Measurements from ENCODE around the gene COL5A1.

The COL5A1 gene

GRCh38 chr9:134662143-134662876, 20.7 kb downstream of the COL5A1 start:
- TF ChIP-seq EZH2 (IDR thresholded peaks at IDR 0.05; ENCODE audit: borderline replicate concordance, low read depth, low read length, severe bottlenecking) = no peak
- TF ChIP-seq, protein P1, sequence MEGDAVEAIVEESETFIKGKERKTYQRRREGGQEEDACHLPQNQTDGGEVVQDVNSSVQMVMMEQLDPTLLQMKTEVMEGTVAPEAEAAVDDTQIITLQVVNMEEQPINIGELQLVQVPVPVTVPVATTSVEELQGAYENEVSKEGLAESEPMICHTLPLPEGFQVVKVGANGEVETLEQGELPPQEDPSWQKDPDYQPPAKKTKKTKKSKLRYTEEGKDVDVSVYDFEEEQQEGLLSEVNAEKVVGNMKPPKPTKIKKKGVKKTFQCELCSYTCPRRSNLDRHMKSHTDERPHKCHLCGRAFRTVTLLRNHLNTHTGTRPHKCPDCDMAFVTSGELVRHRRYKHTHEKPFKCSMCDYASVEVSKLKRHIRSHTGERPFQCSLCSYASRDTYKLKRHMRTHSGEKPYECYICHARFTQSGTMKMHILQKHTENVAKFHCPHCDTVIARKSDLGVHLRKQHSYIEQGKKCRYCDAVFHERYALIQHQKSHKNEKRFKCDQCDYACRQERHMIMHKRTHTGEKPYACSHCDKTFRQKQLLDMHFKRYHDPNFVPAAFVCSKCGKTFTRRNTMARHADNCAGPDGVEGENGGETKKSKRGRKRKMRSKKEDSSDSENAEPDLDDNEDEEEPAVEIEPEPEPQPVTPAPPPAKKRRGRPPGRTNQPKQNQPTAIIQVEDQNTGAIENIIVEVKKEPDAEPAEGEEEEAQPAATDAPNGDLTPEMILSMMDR (IDR thresholded peaks at IDR 0.05; ENCODE audit: borderline replicate concordance, extremely low read depth, low read length, poor library complexity, severe bottlenecking) = no peak
- H3K79me2 ChIP-seq (ENCODE audit: insufficient read depth, low read length) = no peaks in the 10 kb centered on the region
- no peak overlapping the region for H3K4me2 ChIP-seq (ENCODE audit: insufficient read depth, low read length)
- no peaks in the 10 kb centered on the region for H3K36me3 ChIP-seq (ENCODE audit: insufficient read depth, low read length)
- no peak overlapping the region for H3K27ac ChIP-seq (ENCODE audit: low read length)
- H3K9me3 ChIP-seq (ENCODE audit: insufficient read depth, low read length, severe bottlenecking) = no peaks in the 10 kb centered on the region
- no peaks in the 10 kb centered on the region for H3K4me1 ChIP-seq (ENCODE audit: insufficient read depth, low read length)
- H4K20me1 ChIP-seq (ENCODE audit: insufficient read depth, low read length) = no peaks in the 10 kb centered on the region
- H3K27me3 ChIP-seq (ENCODE audit: insufficient read depth, low read length, poor library complexity) = no peaks in the 10 kb centered on the region
- H2AFZ ChIP-seq (ENCODE audit: low read depth, low read length) = no peak overlapping the region
- no peak for DNase-seq
- no peak for ATAC-seq (ENCODE audit: insufficient read depth, low read depth)
- H3K9ac ChIP-seq (ENCODE audit: low read depth, low read length) = no peak overlapping the region
- H3K4me3 ChIP-seq (ENCODE audit: low read depth in 1 of 2, low read length in 2 of 2) = no peak overlapping the region

DNA sequence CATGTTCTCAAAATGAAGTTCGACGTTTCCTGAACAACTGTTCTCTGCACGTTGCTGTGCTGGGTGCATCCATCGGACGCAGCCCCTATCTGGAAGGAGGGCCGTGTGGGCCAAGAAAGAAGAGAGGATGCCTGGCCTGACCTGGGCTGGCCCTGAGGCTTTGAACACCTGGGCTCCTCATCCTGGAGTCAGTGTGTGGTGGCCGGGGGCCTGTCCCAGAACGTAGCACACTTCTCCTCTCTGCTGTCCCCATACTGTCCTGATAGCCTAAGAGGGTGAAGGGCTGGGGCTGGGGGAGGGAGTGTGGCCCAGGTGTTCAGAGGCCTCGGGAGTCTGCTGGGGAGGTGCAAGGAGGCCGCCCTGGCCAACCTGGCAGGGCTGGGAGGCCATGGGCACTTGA, 21.5 kb downstream of the COL5A1 start:
- H2AFZ ChIP-seq (ENCODE audit: low read depth, low read length) = no peak overlapping the region
- no peaks in the 10 kb centered on the region for H4K20me1 ChIP-seq (ENCODE audit: insufficient read depth, low read length)
- H3K27me3 ChIP-seq (ENCODE audit: insufficient read depth, low read length, poor library complexity) = no peaks in the 10 kb centered on the region
- no peak overlapping the region for H3K4me3 ChIP-seq (ENCODE audit: low read depth in 1 of 2, low read length in 2 of 2)
- ATAC-seq (ENCODE audit: insufficient read depth, low read depth) (no peak), DNase-seq (no peak)
- H3K9ac ChIP-seq (ENCODE audit: low read depth, low read length) = no peak overlapping the region
- H3K9me3 ChIP-seq (ENCODE audit: insufficient read depth, low read length, severe bottlenecking) = no peaks in the 10 kb centered on the region
- H3K27ac ChIP-seq (ENCODE audit: low read length) = no peak overlapping the region
- no peak overlapping the region for H3K4me2 ChIP-seq (ENCODE audit: insufficient read depth, low read length)
- no peaks in the 10 kb centered on the region for H3K79me2 ChIP-seq (ENCODE audit: insufficient read depth, low read length)
- no peaks in the 10 kb centered on the region for H3K36me3 ChIP-seq (ENCODE audit: insufficient read depth, low read length)
- H3K4me1 ChIP-seq (ENCODE audit: insufficient read depth, low read length) = no peaks in the 10 kb centered on the region
- TF ChIP-seq, protein P1 (IDR thresholded peaks at IDR 0.05; ENCODE audit: borderline replicate concordance, extremely low read depth, low read length, poor library complexity, severe bottlenecking) = no peak
- TF ChIP-seq EZH2 (IDR thresholded peaks at IDR 0.05; ENCODE audit: borderline replicate concordance, low read depth, low read length, severe bottlenecking) = no peak

GRCh38 chr9:134663753-134664415, 22.3 kb downstream of the COL5A1 start:
- Histone ChIP-seq H4K20me1 (ENCODE audit: insufficient read depth, low read length) (no peaks in the 10 kb centered on the region), H3K27me3 (ENCODE audit: insufficient read depth, low read length, poor library complexity) (no peaks in the 10 kb centered on the region), H3K27ac (ENCODE audit: low read length) (no peak overlapping the region), H2AFZ (ENCODE audit: low read depth, low read length) (no peak overlapping the region), H3K9me3 (ENCODE audit: insufficient read depth, low read length, severe bottlenecking) (no peaks in the 10 kb centered on the region), H3K4me3 (ENCODE audit: low read depth in 1 of 2, low read length in 2 of 2) (no peak overlapping the region), H3K79me2 (ENCODE audit: insufficient read depth, low read length) (no peaks in the 10 kb centered on the region), H3K4me1 (ENCODE audit: insufficient read depth, low read length) (no peaks in the 10 kb centered on the region), H3K36me3 (ENCODE audit: insufficient read depth, low read length) (no peaks in the 10 kb centered on the region), H3K4me2 (ENCODE audit: insufficient read depth, low read length) (no peak overlapping the region), H3K9ac (ENCODE audit: low read depth, low read length) (no peak overlapping the region)
- ATAC-seq (ENCODE audit: insufficient read depth, low read depth) = no peak
- TF ChIP-seq, protein P1 (IDR thresholded peaks at IDR 0.05; ENCODE audit: borderline replicate concordance, extremely low read depth, low read length, poor library complexity, severe bottlenecking) = no peak
- no peak for TF ChIP-seq EZH2 (IDR thresholded peaks at IDR 0.05; ENCODE audit: borderline replicate concordance, low read depth, low read length, severe bottlenecking)
- DNase-seq = no peak

Measured in DND-41 (cell line).